Trophoblast cell (in vitro differentiated cells and primary cell): ENCODE data around the gene POC1A.
"Not testable (repeated sequence)": the region's sequence is repeated elsewhere in the genome, so short reads cannot be mapped to it uniquely, and the experiment has no call there.

Experiments
- DNase-seq, 2 donors: peaks; one replicate each; pipeline ENCODE4 v3.0.0-alpha.2; 2016
- H2AFZ ChIP-seq: 2 replicates; pipeline ENCODE4 v1.6.1; 2013; ENCODE audit warnings: low read length, moderate library complexity, mild to moderate bottlenecking; ENCODE audit not compliant: insufficient read depth, poor library complexity
- H2AK5ac ChIP-seq: 2 replicates; pipeline ENCODE4 v1.6.1; 2013; ENCODE audit warnings: mild to moderate bottlenecking, low read length
- H2BK120ac ChIP-seq: 2 replicates; pipeline ENCODE4 v1.6.1; 2013; ENCODE audit warnings: low read length, mild to moderate bottlenecking, moderate library complexity; ENCODE audit not compliant: insufficient read depth, poor library complexity
- H2BK12ac ChIP-seq: 2 replicates; pipeline ENCODE4 v1.6.1; 2013; ENCODE audit warnings: mild to moderate bottlenecking, low read length, moderate library complexity
- H2BK5ac ChIP-seq: 2 replicates; pipeline ENCODE4 v1.6.1; 2013; ENCODE audit warnings: low read length, low read depth, moderate library complexity, mild to moderate bottlenecking; ENCODE audit not compliant: poor library complexity
- H3K14ac ChIP-seq: 2 replicates; pipeline ENCODE4 v1.6.1; 2013; ENCODE audit warnings: mild to moderate bottlenecking, low read length
- H3K18ac ChIP-seq: 2 replicates; pipeline ENCODE4 v1.6.1; 2013; ENCODE audit warnings: mild to moderate bottlenecking, low read length
- H3K23ac ChIP-seq: 2 replicates; pipeline ENCODE4 v1.6.1; 2013; ENCODE audit warnings: low read length
- H3K27ac ChIP-seq: 2 replicates; pipeline ENCODE4 v1.5.1; 2013; ENCODE audit warnings: low read depth, mild to moderate bottlenecking, inconsistent platforms, low read length, moderate library complexity
- H3K27me3 ChIP-seq: 2 replicates; pipeline ENCODE4 v1.6.1; 2013; ENCODE audit warnings: inconsistent platforms, mild to moderate bottlenecking, low read length, moderate library complexity; ENCODE audit not compliant: insufficient read depth
- H3K36me3 ChIP-seq, 2 experiments: 1 replicate in 1 of 2; 2 replicates in 1 of 2; pipeline ENCODE4 v1.6.1; 2013; ENCODE audit warnings: low read length in 2 of 2, mild to moderate bottlenecking in 2 of 2, moderate library complexity in 1 of 2; ENCODE audit not compliant: insufficient read depth in 2 of 2, control insufficient read depth in 1 of 2
- H3K4ac ChIP-seq: 2 replicates; pipeline ENCODE4 v1.6.1; 2013; ENCODE audit warnings: low read depth, mild to moderate bottlenecking, low read length, moderate library complexity
- H3K4me1 ChIP-seq, 2 experiments: 1 replicate in 1 of 2; 2 replicates in 1 of 2; pipeline ENCODE4 v1.6.1; 2013; ENCODE audit warnings: low read length in 2 of 2, mild to moderate bottlenecking in 2 of 2, moderate library complexity in 1 of 2; ENCODE audit not compliant: insufficient read depth in 2 of 2, control insufficient read depth in 1 of 2
- H3K4me2 ChIP-seq: 2 replicates; pipeline ENCODE4 v1.6.1; 2013; ENCODE audit warnings: inconsistent platforms, mild to moderate bottlenecking, low read length, moderate library complexity
- H3K4me3 ChIP-seq: 2 replicates; pipeline ENCODE4 v1.5.1; 2013; ENCODE audit warnings: mild to moderate bottlenecking, low read depth, low read length, inconsistent platforms
- H3K79me1 ChIP-seq: one replicate; pipeline ENCODE4 v1.6.1; 2013; ENCODE audit warnings: low read length
- H3K79me2 ChIP-seq: 2 replicates; pipeline ENCODE4 v1.6.1; 2013; ENCODE audit warnings: low read length, mild to moderate bottlenecking; ENCODE audit not compliant: control insufficient read depth, insufficient read depth, poor library complexity
- H3K9ac ChIP-seq: 2 replicates; pipeline ENCODE4 v1.6.1; 2013; ENCODE audit warnings: mild to moderate bottlenecking, low read length
- H3K9me3 ChIP-seq: 2 replicates; pipeline ENCODE4 v1.6.1; 2013; ENCODE audit warnings: low read depth, mild to moderate bottlenecking, control low read depth, inconsistent platforms, low read length; ENCODE audit not compliant: insufficient read depth
- H4K12ac ChIP-seq: 2 replicates; pipeline ENCODE4 v1.6.1; 2013; ENCODE audit warnings: low read depth, mild to moderate bottlenecking, low read length, moderate library complexity
- H4K8ac ChIP-seq: 2 replicates; pipeline ENCODE4 v1.6.1; 2013; ENCODE audit warnings: low read depth, mild to moderate bottlenecking, low read length, moderate library complexity
- H4K91ac ChIP-seq: one replicate; pipeline ENCODE4 v1.6.1; 2013; ENCODE audit warnings: low read depth, mild to moderate bottlenecking, low read length, moderate library complexity
- WGBS: extraction: QIAGEN DNeasy Blood & Tissue Kit; methylation state at CpG from one replicate; pipeline ENCODE4 v1.1.7; 2013; ENCODE audit warnings: missing lambda C conversion rate; ENCODE audit not compliant: insufficient read length, insufficient coverage; ENCODE audit errors: extremely low coverage; 5-methylcytosine and 5-hydroxymethylcytosine counted together

The POC1A gene

DNA sequence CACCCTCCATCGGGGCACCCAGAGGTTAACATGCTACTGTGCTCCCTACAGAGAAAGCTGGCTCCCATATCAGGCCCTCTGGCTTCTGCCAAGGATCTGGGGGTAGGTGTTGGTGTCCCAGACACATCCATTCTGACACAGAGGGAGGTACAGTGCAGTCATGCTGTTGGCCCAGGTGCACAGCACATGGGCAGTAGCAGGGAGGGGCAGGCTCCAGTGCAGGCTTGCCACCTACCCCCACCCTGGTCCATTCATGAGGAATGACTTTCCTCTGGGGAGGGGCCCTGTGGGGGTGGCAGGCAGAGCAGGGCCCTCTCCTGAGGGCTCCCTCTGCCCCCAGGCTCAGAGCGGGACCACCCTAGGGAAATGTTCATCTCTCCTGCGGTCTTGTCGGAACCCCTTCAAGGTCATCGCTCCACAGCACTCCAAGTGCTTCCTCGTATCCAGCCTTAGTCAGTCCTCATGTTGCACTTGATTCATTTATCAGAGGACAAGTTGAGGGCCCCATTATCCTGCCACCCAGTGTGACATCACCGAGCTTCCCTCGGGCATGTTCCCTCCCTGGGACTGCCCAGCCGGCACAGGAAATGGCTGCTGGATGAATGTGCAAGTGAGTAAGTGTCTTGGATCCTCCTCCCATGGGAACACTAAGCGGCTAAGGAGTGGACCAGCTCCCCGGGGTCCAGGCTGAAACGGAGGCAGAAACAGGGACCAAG, 107.9 kb downstream of the POC1A start:
- Histone ChIP-seq H2AK5ac (peak overlapping the region; percentile 31), H3K9ac (no peak overlapping the region), H3K4me1 (peaks cover 19 to 23% of the 10 kb centered on the region in 2 experiments), H3K4ac (peak overlapping the region; percentile 53), H3K27ac (peak overlapping the region; percentile 22), H2AFZ (peak overlapping the region; percentile 40), H3K18ac (peak overlapping the region; percentile 72), H3K9me3 (no peaks in the 10 kb centered on the region), H2BK12ac (peak overlapping the region; percentile 85), H3K14ac (peak overlapping the region; percentile 50), H4K12ac (peak overlapping the region; percentile 15), H3K79me1 (peaks cover 19% of the 10 kb centered on the region), H3K4me2 (no peak overlapping the region), H2BK5ac (peak overlapping the region; percentile 80), H3K27me3 (no peaks in the 10 kb centered on the region), H3K23ac (no peak overlapping the region), H3K4me3 (no peak overlapping the region), H3K36me3 (peaks cover 17 to 18% of the 10 kb centered on the region in 2 experiments), H2BK120ac (peak overlapping the region; percentile 85), H4K91ac (peak overlapping the region; percentile 94), H3K79me2 (peaks cover 1% of the 10 kb centered on the region), H4K8ac (peak overlapping the region; percentile 55)
- no CpG with 5 or more reads among the region's 12 CpGs for WGBS
- DNase-seq: peak; percentile 82 to 86

GRCh38 chr3:52044869-52045619, 109.2 kb downstream of the POC1A start:
- Histone ChIP-seq H4K91ac (peak overlapping the region; percentile 87), H3K4me1 (peaks cover 19 to 23% of the 10 kb centered on the region in 2 experiments), H4K8ac (peak overlapping the region; percentile 38), H3K79me2 (peaks cover 1% of the 10 kb centered on the region), H2BK5ac (no peak overlapping the region), H3K4ac (peak overlapping the region; percentile 28), H3K18ac (peak overlapping the region; percentile 16), H2BK12ac (peak overlapping the region; percentile 67), H3K4me3 (no peak overlapping the region), H3K27ac (peak overlapping the region; percentile 3), H2BK120ac (peak overlapping the region; percentile 61), H4K12ac (no peak overlapping the region), H2AFZ (peak overlapping the region; percentile 19), H3K9me3 (no peaks in the 10 kb centered on the region), H3K79me1 (peaks cover 19% of the 10 kb centered on the region), H3K27me3 (no peaks in the 10 kb centered on the region), H3K23ac (no peak overlapping the region), H2AK5ac (peak overlapping the region; percentile 13), H3K36me3 (peaks cover 7 to 8% of the 10 kb centered on the region in 2 experiments), H3K14ac (peak overlapping the region; percentile 43), H3K9ac (no peak overlapping the region), H3K4me2 (no peak overlapping the region)
- no peak for DNase-seq
- WGBS: no CpG with 5 or more reads among the region's 18 CpGs

DNA sequence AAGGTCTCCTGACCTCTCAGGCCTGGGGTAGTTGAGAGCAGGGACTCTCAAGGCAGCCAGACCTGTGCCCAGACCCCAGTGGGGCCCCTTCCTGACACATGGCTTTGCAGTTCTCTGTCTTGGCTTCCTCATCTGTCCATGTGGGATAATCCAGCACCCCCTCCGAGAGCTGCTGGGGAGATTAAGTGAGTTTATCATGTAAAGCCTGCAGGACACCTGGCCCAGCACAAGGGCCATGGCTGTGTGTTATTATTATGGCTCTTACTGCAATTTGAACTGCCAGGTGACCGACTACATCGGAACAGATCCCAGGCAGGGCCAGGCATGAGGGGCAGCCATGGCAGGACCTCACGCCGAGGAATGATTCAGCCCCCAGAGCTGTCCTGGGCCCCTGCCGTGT, 110.5 kb downstream of the POC1A start:
- Histone ChIP-seq H2BK120ac (no peak overlapping the region), H4K12ac (no peak overlapping the region), H3K4me2 (no peak overlapping the region), H3K4me3 (no peak overlapping the region), H3K79me2 (peaks cover 1% of the 10 kb centered on the region), H3K4ac (no peak overlapping the region), H3K79me1 (peaks cover 19% of the 10 kb centered on the region), H3K27ac (no peak overlapping the region), H2AFZ (no peak overlapping the region), H3K4me1 (peaks cover 19 to 23% of the 10 kb centered on the region in 2 experiments), H4K8ac (no peak overlapping the region), H2BK5ac (no peak overlapping the region), H3K23ac (no peak overlapping the region), H3K9me3 (no peaks in the 10 kb centered on the region), H3K9ac (no peak overlapping the region), H4K91ac (peak overlapping the region; percentile 7), H2AK5ac (no peak overlapping the region), H2BK12ac (no peak overlapping the region), H3K36me3 (no peaks in the 10 kb centered on the region), H3K27me3 (no peaks in the 10 kb centered on the region), H3K14ac (no peak overlapping the region), H3K18ac (no peak overlapping the region)
- no peak for DNase-seq
- no CpG with 5 or more reads among the region's 6 CpGs for WGBS

GRCh38 chr3:52043039-52043438, 111.2 kb downstream of the POC1A start:
- H3K18ac ChIP-seq, H4K91ac ChIP-seq, H2AFZ ChIP-seq, H2AK5ac ChIP-seq, H3K9me3 ChIP-seq, H3K27ac ChIP-seq, H3K9ac ChIP-seq, H3K14ac ChIP-seq, H2BK120ac ChIP-seq, H3K79me2 ChIP-seq, H3K4ac ChIP-seq, H2BK12ac ChIP-seq, H3K27me3 ChIP-seq, H2BK5ac ChIP-seq, H4K12ac ChIP-seq, H3K36me3 ChIP-seq, DNase-seq, H3K4me2 ChIP-seq, H3K23ac ChIP-seq, H3K4me3 ChIP-seq, H4K8ac ChIP-seq: not testable (repeated sequence)
- peaks cover 19% of the 10 kb centered on the region for H3K79me1 ChIP-seq
- peaks cover 19 to 23% of the 10 kb centered on the region in 2 experiments for H3K4me1 ChIP-seq
- WGBS: no CpG with 5 or more reads among the region's 1 CpG
